IMR-90 (cell line): ENCODE results near the gene MYH13. TPM values are rescaled to one million over a fixed set of nuclear protein-coding genes. Genes with fewer than 3 reads are reported as not detected.

Experiments
- ATAC-seq: fragments of 200-7000 bp; cut with Tn5 transposase; 2 replicates; pipeline ENCODE4 v1.9.1; 2020; ENCODE audit warnings: low read depth, mild to moderate bottlenecking, moderate library complexity
- BruUV-seq: library from RNA; stranded (reverse); fragments of 400-500 nt; replicated peaks from 2 replicates; lab custom pipeline; 2021; lab: Mats Ljungman, UMichigan
- CTCF ChIA-PET: fragments of 300-600 bp; formaldehyde crosslinking; extraction: SDS; loops from one replicate; lab custom pipeline; 2021; ENCODE audit warnings: antibody characterized with exemption; lab: Yijun Ruan, JAX
- POLR2A ChIA-PET: fragments of 300-600 bp; sonication (Branson Sonifier 250); formaldehyde crosslinking; loops from one replicate; lab custom pipeline; 2022; ENCODE audit warnings: antibody characterized with exemption; ENCODE audit not compliant: unreplicated experiment; lab: Charles Lee
- DNase-seq: peaks from one replicate; pipeline ENCODE4 v3.0.0; 2013
- H2AFZ ChIP-seq: replicated peaks from 2 replicates; pipeline ENCODE3; 2013; ENCODE audit warnings: low read length, mild to moderate bottlenecking; ENCODE audit not compliant: poor library complexity
- H2AK5ac ChIP-seq: 2 replicates; pipeline ENCODE4 v1.6.1; 2013; ENCODE audit warnings: low read depth, low read length, inconsistent platforms
- H2AK9ac ChIP-seq: replicated peaks from 2 replicates; pipeline ENCODE3; 2013; ENCODE audit warnings: mild to moderate bottlenecking, low read depth, low read length, moderate library complexity; ENCODE audit not compliant: poor library complexity
- H2BK120ac ChIP-seq: 2 replicates; pipeline ENCODE4 v1.6.1; 2013; ENCODE audit warnings: low read depth, low read length, inconsistent platforms
- H2BK15ac ChIP-seq: 3 replicates; pipeline ENCODE4 v1.6.1; 2013; ENCODE audit warnings: low read depth, low read length, inconsistent platforms
- H2BK20ac ChIP-seq: 2 replicates; pipeline ENCODE4 v1.6.1; 2013; ENCODE audit warnings: low read depth, mild to moderate bottlenecking, inconsistent platforms, low read length, moderate library complexity
- H2BK5ac ChIP-seq: 2 replicates; pipeline ENCODE4 v1.6.1; 2013; ENCODE audit warnings: mild to moderate bottlenecking, low read depth, low read length, inconsistent platforms; ENCODE audit not compliant: poor library complexity, severe bottlenecking
- H3K14ac ChIP-seq: replicated peaks from 2 replicates; pipeline ENCODE4 v1.6.1; 2013; ENCODE audit warnings: low read depth, low read length, inconsistent platforms
- H3K18ac ChIP-seq: 2 replicates; pipeline ENCODE4 v1.6.1; 2013; ENCODE audit warnings: low read depth, low read length, control low read depth
- H3K23ac ChIP-seq: 2 replicates; pipeline ENCODE4 v1.6.1; 2013; ENCODE audit warnings: low read depth, low read length, inconsistent platforms
- H3K27ac ChIP-seq: 2 replicates; pipeline ENCODE4 v1.5.1; 2013; ENCODE audit warnings: mild to moderate bottlenecking, control low read depth, low read length; ENCODE audit not compliant: insufficient read depth
- H3K27me3 ChIP-seq: 2 replicates; pipeline ENCODE4 v1.6.1; 2013; ENCODE audit warnings: low read length; ENCODE audit not compliant: control insufficient read depth, insufficient read depth
- H3K36me3 ChIP-seq: 2 replicates; pipeline ENCODE4 v1.6.1; 2013; ENCODE audit warnings: low read length, mixed read lengths; ENCODE audit not compliant: control insufficient read depth, insufficient read depth
- H3K4ac ChIP-seq: 2 replicates; pipeline ENCODE4 v1.6.1; 2013; ENCODE audit warnings: low read depth, low read length, inconsistent platforms
- H3K4me1 ChIP-seq: 2 replicates; pipeline ENCODE4 v1.6.1; 2013; ENCODE audit warnings: low read length, mixed read lengths; ENCODE audit not compliant: control insufficient read depth, insufficient read depth
- H3K4me2 ChIP-seq: 2 replicates; pipeline ENCODE4 v1.6.1; 2013; ENCODE audit warnings: low read depth, mild to moderate bottlenecking, control low read depth, low read length, moderate library complexity
- H3K4me3 ChIP-seq: 2 replicates; pipeline ENCODE4 v1.5.1; 2013; ENCODE audit warnings: low read depth, mild to moderate bottlenecking, control low read depth, low read length, moderate library complexity; ENCODE audit not compliant: insufficient read depth
- H3K56ac ChIP-seq: 2 replicates; pipeline ENCODE4 v1.6.1; 2013; ENCODE audit warnings: low read length, inconsistent platforms; ENCODE audit not compliant: insufficient read depth; ENCODE audit errors: extremely low read depth
- H3K79me1 ChIP-seq, 2 experiments: 2 replicates each; pipeline ENCODE4 v1.6.1; 2013; ENCODE audit warnings: low read length in 2 of 2, inconsistent platforms in 1 of 2, low read depth in 1 of 2
- H3K9ac ChIP-seq: 2 replicates; pipeline ENCODE4 v1.6.1; 2013; ENCODE audit warnings: low read depth, low read length, control low read depth
- H3K9me1 ChIP-seq: 2 replicates; pipeline ENCODE4 v1.6.1; 2013; ENCODE audit warnings: low read length, inconsistent platforms; ENCODE audit not compliant: insufficient read depth
- H3K9me3 ChIP-seq: 2 replicates; pipeline ENCODE4 v1.6.1; 2013; ENCODE audit warnings: low read length; ENCODE audit not compliant: control insufficient read depth, insufficient read depth
- H4K20me1 ChIP-seq: 2 replicates; pipeline ENCODE4 v1.6.1; 2013; ENCODE audit warnings: low read length, inconsistent platforms; ENCODE audit not compliant: insufficient read depth
- H4K5ac ChIP-seq: 2 replicates; pipeline ENCODE4 v1.6.1; 2013; ENCODE audit warnings: mild to moderate bottlenecking, low read depth, low read length, control low read depth
- H4K8ac ChIP-seq, 2 experiments: 2 replicates each; pipeline ENCODE4 v1.6.1; 2013; ENCODE audit warnings: low read depth in 2 of 2, low read length in 2 of 2, control low read depth in 1 of 2, inconsistent platforms in 1 of 2
- H4K91ac ChIP-seq: 2 replicates; pipeline ENCODE4 v1.6.1; 2013; ENCODE audit warnings: low read depth, low read length, inconsistent platforms; ENCODE audit not compliant: insufficient read depth
- BHLHE40 ChIP-seq: fragments of 150-350 bp; IDR thresholded peaks from 2 replicates; pipeline ENCODE4 v1.6.1; 2016; ENCODE audit warnings: mild to moderate bottlenecking, low read depth, low read length
- CEBPB ChIP-seq: IDR thresholded peaks from 2 replicates; pipeline ENCODE4 v1.6.1; 2012; ENCODE audit warnings: low read depth, low read length, improper control_type of control experiment
- CHD1 ChIP-seq: IDR thresholded peaks from 2 replicates; pipeline ENCODE4 v1.6.1; 2012; ENCODE audit warnings: low read depth, low read length, improper control_type of control experiment
- FOS ChIP-seq: fragments of 150-350 bp; IDR thresholded peaks from 2 replicates; pipeline ENCODE4 v1.6.1; 2016; ENCODE audit warnings: low read depth, low read length
- MAFK ChIP-seq: IDR thresholded peaks from 2 replicates; pipeline ENCODE4 v1.6.1; 2012; ENCODE audit warnings: low read depth, low read length, improper control_type of control experiment
- MAZ ChIP-seq: IDR thresholded peaks from 2 replicates; pipeline ENCODE4 v1.6.1; 2012; ENCODE audit warnings: low read depth, mild to moderate bottlenecking, low read length, improper control_type of control experiment, moderate library complexity, borderline replicate concordance
- MXI1 ChIP-seq: IDR thresholded peaks from 2 replicates; pipeline ENCODE4 v1.6.1; 2012; ENCODE audit warnings: low read depth, mild to moderate bottlenecking, low read length, moderate library complexity, borderline replicate concordance
- POLR2A ChIP-seq: IDR thresholded peaks from 2 replicates; pipeline ENCODE4 v1.6.1; 2012; ENCODE audit warnings: mild to moderate bottlenecking, low read depth, low read length
- RAD21 ChIP-seq: IDR thresholded peaks from 2 replicates; pipeline ENCODE4 v1.6.1; 2012; ENCODE audit warnings: low read length, improper control_type of control experiment
- RCOR1 ChIP-seq: IDR thresholded peaks from 2 replicates; pipeline ENCODE4 v1.6.1; 2012; ENCODE audit warnings: mild to moderate bottlenecking, low read length, improper control_type of control experiment; ENCODE audit not compliant: insufficient replicate concordance
- SMC3 ChIP-seq: fragments of 150-350 bp; IDR thresholded peaks from 2 replicates; pipeline ENCODE4 v1.6.1; 2016; ENCODE audit warnings: low read depth, mild to moderate bottlenecking, antibody characterized with exemption, low read length, moderate library complexity
- WGBS, 2 experiments: methylation state at CpG; one replicate each; pipeline versions ENCODE4 v1.1.5 to v1.1.7; 2013; ENCODE audit warnings: missing lambda C conversion rate in 2 of 2; ENCODE audit not compliant: insufficient read length in 1 of 2; ENCODE audit errors: extremely low coverage in 2 of 2; 5-methylcytosine and 5-hydroxymethylcytosine counted together
- dilution Hi-C: fragments of 300-500 bp; cut with HindIII; formaldehyde crosslinking; loops from one replicate; pipeline ENCODE4 v1.14.3; 2018; ENCODE audit warnings: low sequenced_read_pairs; ENCODE audit not compliant: unreplicated experiment
- in situ Hi-C: fragments of 300-500 bp; cut with MboI; formaldehyde crosslinking; loops from 3 replicates; pipeline ENCODE4 v1.14.3; 2019; ENCODE audit warnings: low sequenced_read_pairs, inconsistent platforms, mixed read lengths
- intact Hi-C: fragments of 100-400 bp; cut with micrococcal nuclease; formaldehyde crosslinking; loops from 2 replicates; pipeline ENCODE4 v1.10.0; 2022
- polyA plus RNA-seq, 3 experiments: library from polyadenylated mRNA; depleted of rRNA; stranded (reverse); fragments of >200 nt; gene quantifications; 2 replicates each; pipeline ENCODE4 v1.2.3, GENCODE V29; 2012; ENCODE audit warnings: low replicate concordance in 1 of 3
- total RNA-seq: library from RNA; depleted of rRNA; stranded (reverse); fragments of >200 nt; gene quantifications from 2 replicates; pipeline ENCODE4 v1.2.3, GENCODE V29; 2012
- TF ChIP-seq, protein P1 (sequence below): fragments of 150-350 bp; IDR thresholded peaks from 2 replicates; pipeline ENCODE4 v1.6.1; 2016; ENCODE audit warnings: low read depth, mild to moderate bottlenecking, low read length, moderate library complexity, borderline replicate concordance
- TF ChIP-seq, protein P2 (sequence below): fragments of 150-350 bp; IDR thresholded peaks from 2 replicates; pipeline ENCODE4 v1.6.1; 2017; ENCODE audit warnings: mild to moderate bottlenecking, antibody characterized with exemption, low read length, low read depth
- TF ChIP-seq, protein P3 (sequence below): conservative IDR thresholded peaks from 2 replicates; pipeline ENCODE4 v1.5.1; 2012; ENCODE audit warnings: mild to moderate bottlenecking, low read depth, low read length, improper control_type of control experiment

Gene MYH13
- total and polyA plus RNA-seq, 2 of the 4 experiments (the other 2 are of a cell fraction) = not detected

DNA sequence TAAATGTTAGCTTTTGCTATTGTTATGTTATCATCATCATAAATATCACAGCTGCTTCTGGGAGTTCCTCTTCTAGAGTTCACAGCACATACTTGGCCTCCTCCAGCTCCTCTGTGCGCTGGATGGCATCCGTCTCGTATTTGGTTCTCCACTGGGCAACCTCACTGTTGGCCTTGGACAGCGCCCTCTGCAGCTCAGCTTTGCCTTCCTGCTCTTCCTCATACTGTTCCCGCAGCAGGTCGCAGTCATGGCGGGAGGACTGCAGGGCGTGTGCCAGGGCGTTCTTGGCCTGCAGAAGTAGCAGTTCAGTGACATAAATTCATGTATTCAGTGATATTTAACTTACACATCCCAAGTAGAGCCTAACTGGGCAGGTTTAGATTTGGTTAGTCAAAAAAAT, 25.5 kb upstream of the MYH13 start:
- no peak overlapping the region for H4K91ac ChIP-seq
- BruUV-seq = no TSS peak
- H2BK15ac ChIP-seq = no peak overlapping the region
- no peak overlapping the region for H4K5ac ChIP-seq
- no peak overlapping the region for H3K9ac ChIP-seq
- no peak overlapping the region for H2AK5ac ChIP-seq
- no peak overlapping the region for H3K18ac ChIP-seq
- H3K14ac ChIP-seq = no peak overlapping the region
- no peak overlapping the region for H2BK5ac ChIP-seq
- no peak overlapping the region for H3K4me2 ChIP-seq
- H4K20me1 ChIP-seq = no peaks in the 10 kb centered on the region
- DNase-seq (no peak), ATAC-seq (no peak)
- H3K79me1 ChIP-seq = no peaks in the 10 kb centered on the region
- H3K56ac ChIP-seq = no peak overlapping the region
- intact Hi-C loops (no loop called here), in situ Hi-C loops (no loop called here), dilution Hi-C loops (no loop called here)
- H3K27me3 ChIP-seq = no peaks in the 10 kb centered on the region
- no peaks in the 10 kb centered on the region for H3K9me3 ChIP-seq
- POLR2A ChIA-PET = no interaction called here
- H2AK9ac ChIP-seq = no peak overlapping the region
- CTCF ChIA-PET = no interaction called here
- no peak overlapping the region for H3K27ac ChIP-seq
- WGBS, 2 experiments = 87% methylated on average over 3 of the region's 9 CpGs; no CpG with 5 or more reads in 1 of the 2 experiments
- H3K4ac ChIP-seq = no peak overlapping the region
- no peak overlapping the region for H2AFZ ChIP-seq
- H2BK20ac ChIP-seq = no peak overlapping the region
- H3K36me3 ChIP-seq = no peaks in the 10 kb centered on the region
- H3K23ac ChIP-seq = no peak overlapping the region
- no peak overlapping the region for H2BK120ac ChIP-seq
- TF ChIP-seq SMC3 (no peak), BHLHE40 (no peak), RAD21 (no peak), RCOR1 (no peak), FOS (no peak), CEBPB (no peak), CHD1 (no peak), MAZ (no peak), POLR2A (no peak), MAFK (no peak), MXI1 (no peak)
- TF ChIP-seq, protein P1, sequence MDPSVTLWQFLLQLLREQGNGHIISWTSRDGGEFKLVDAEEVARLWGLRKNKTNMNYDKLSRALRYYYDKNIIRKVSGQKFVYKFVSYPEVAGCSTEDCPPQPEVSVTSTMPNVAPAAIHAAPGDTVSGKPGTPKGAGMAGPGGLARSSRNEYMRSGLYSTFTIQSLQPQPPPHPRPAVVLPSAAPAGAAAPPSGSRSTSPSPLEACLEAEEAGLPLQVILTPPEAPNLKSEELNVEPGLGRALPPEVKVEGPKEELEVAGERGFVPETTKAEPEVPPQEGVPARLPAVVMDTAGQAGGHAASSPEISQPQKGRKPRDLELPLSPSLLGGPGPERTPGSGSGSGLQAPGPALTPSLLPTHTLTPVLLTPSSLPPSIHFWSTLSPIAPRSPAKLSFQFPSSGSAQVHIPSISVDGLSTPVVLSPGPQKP = no peak
- TF ChIP-seq, protein P2, sequence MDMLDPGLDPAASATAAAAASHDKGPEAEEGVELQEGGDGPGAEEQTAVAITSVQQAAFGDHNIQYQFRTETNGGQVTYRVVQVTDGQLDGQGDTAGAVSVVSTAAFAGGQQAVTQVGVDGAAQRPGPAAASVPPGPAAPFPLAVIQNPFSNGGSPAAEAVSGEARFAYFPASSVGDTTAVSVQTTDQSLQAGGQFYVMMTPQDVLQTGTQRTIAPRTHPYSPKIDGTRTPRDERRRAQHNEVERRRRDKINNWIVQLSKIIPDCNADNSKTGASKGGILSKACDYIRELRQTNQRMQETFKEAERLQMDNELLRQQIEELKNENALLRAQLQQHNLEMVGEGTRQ = no peak
- TF ChIP-seq, protein P3, sequence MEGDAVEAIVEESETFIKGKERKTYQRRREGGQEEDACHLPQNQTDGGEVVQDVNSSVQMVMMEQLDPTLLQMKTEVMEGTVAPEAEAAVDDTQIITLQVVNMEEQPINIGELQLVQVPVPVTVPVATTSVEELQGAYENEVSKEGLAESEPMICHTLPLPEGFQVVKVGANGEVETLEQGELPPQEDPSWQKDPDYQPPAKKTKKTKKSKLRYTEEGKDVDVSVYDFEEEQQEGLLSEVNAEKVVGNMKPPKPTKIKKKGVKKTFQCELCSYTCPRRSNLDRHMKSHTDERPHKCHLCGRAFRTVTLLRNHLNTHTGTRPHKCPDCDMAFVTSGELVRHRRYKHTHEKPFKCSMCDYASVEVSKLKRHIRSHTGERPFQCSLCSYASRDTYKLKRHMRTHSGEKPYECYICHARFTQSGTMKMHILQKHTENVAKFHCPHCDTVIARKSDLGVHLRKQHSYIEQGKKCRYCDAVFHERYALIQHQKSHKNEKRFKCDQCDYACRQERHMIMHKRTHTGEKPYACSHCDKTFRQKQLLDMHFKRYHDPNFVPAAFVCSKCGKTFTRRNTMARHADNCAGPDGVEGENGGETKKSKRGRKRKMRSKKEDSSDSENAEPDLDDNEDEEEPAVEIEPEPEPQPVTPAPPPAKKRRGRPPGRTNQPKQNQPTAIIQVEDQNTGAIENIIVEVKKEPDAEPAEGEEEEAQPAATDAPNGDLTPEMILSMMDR = no peak
- no peaks in the 10 kb centered on the region for H3K9me1 ChIP-seq
- no peak overlapping the region for H4K8ac ChIP-seq
- H3K4me3 ChIP-seq = no peak overlapping the region
- no peaks in the 10 kb centered on the region for H3K4me1 ChIP-seq
